Bronchial epithelial cell (primary cell): Measurements from ENCODE around the gene LIPC. TPM values are rescaled to one million over a fixed set of nuclear protein-coding genes. Genes with fewer than 3 reads are reported as not detected.

Experiments used
- DNase-seq: peaks from one replicate; pipeline ENCODE4 v3.0.0-alpha.2; 2010; ENCODE audit warnings: low read depth
- FAIRE-seq: peaks from 2 replicates; lab custom pipeline; 2011; peaks lifted over from hg19 to GRCh38; lab: Jason Lieb, UNC
- H3K27me3 ChIP-seq: 2 replicates; pipeline ENCODE4 v1.5.1; 2011; ENCODE audit warnings: low read length; ENCODE audit not compliant: control insufficient read depth, insufficient read depth
- H3K36me3 ChIP-seq: 2 replicates; pipeline ENCODE4 v1.5.1; 2011; ENCODE audit warnings: low read length; ENCODE audit not compliant: control insufficient read depth, insufficient read depth
- H3K4me3 ChIP-seq: 2 replicates; pipeline ENCODE4 v1.5.1; 2011; ENCODE audit warnings: mild to moderate bottlenecking, low read depth, low read length, control low read depth
- total RNA-seq: library from RNA; depleted of rRNA; stranded (reverse); fragments of >200 nt; gene quantifications from 2 replicates; pipeline ENCODE4 v1.2.1, GENCODE V29; 2014
- TF ChIP-seq, protein P1 (sequence below): IDR thresholded peaks from 2 replicates; pipeline ENCODE4 v1.5.1; 2011; ENCODE audit warnings: mild to moderate bottlenecking, moderate library complexity, low read length, control low read depth, inconsistent platforms; ENCODE audit not compliant: insufficient read depth, severe bottlenecking

Gene LIPC
- total RNA-seq, 1 donor from 2014 or later: 0.26 TPM

- H3K27me3 ChIP-seq: no peaks in the 10 kb centered on the region
- H3K36me3 ChIP-seq: no peaks in the 10 kb centered on the region
- no peak overlapping the region for H3K4me3 ChIP-seq
- DNase-seq: no peak
- TF ChIP-seq, protein P1, sequence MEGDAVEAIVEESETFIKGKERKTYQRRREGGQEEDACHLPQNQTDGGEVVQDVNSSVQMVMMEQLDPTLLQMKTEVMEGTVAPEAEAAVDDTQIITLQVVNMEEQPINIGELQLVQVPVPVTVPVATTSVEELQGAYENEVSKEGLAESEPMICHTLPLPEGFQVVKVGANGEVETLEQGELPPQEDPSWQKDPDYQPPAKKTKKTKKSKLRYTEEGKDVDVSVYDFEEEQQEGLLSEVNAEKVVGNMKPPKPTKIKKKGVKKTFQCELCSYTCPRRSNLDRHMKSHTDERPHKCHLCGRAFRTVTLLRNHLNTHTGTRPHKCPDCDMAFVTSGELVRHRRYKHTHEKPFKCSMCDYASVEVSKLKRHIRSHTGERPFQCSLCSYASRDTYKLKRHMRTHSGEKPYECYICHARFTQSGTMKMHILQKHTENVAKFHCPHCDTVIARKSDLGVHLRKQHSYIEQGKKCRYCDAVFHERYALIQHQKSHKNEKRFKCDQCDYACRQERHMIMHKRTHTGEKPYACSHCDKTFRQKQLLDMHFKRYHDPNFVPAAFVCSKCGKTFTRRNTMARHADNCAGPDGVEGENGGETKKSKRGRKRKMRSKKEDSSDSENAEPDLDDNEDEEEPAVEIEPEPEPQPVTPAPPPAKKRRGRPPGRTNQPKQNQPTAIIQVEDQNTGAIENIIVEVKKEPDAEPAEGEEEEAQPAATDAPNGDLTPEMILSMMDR: no peak
- no peak for FAIRE-seq
These were observed 128.3 kb downstream of the LIPC start for GRCh38 chr15:58559904-58560588.

GRCh38 chr15:58561321-58561720 is 129.5 kb downstream of the LIPC start:
- no peaks in the 10 kb centered on the region for H3K36me3 ChIP-seq
- TF ChIP-seq, protein P1: no peak
- no peak for DNase-seq
- no peak overlapping the region for H3K4me3 ChIP-seq
- H3K27me3 ChIP-seq: no peaks in the 10 kb centered on the region
- no peak for FAIRE-seq

- Histone ChIP-seq H3K4me3 (no peak overlapping the region), H3K27me3 (no peaks in the 10 kb centered on the region), H3K36me3 (no peaks in the 10 kb centered on the region)
- no peak for FAIRE-seq
- DNase-seq: no peak
- TF ChIP-seq, protein P1: no peak
These were observed 130.3 kb downstream of the LIPC start for GRCh38 chr15:58562135-58562534.

DNA sequence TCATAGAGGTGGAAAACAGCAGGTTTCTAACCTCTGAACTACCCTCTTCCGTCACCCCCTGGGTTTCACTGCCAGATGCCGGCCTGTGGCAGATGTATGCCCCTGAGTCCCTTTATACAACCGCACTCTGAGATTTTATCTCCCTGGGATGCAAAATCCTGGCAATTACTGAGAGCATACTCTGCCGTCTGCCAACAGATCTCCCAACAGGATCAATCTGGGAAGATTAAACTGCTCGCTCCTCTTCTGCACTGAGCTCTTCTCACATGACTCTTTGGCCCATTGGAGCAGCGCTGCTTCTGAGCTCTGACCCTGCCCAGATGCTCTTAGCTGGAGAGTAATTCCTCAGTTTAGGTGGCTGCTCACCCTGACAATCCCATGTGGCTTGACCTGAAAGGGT is 133.2 kb downstream of the LIPC start:
- no peak for DNase-seq
- H3K27me3 ChIP-seq: no peaks in the 10 kb centered on the region
- TF ChIP-seq, protein P1: no peak
- H3K4me3 ChIP-seq: no peak overlapping the region
- no peak for FAIRE-seq
- H3K36me3 ChIP-seq: no peaks in the 10 kb centered on the region

DNA sequence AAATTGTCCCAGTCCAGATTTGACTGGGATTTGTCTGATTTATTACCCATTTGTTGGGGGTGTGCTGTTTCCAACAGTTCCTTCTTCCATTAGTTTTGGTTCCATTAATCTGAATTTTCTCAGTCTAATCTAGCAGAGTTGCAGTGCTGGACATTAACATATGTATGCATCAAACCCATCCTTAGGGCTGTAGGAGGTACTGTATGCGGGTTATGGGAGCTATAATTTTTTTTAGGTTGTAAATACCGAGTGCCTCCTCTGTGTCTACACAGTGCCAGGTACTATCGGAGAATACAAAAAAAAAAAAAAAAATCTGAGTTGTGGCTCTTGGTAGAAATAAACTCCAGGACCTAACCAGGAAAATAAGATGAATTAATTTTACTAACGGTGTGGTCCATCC is 133.8 kb downstream of the LIPC start:
- no peak for FAIRE-seq
- no peaks in the 10 kb centered on the region for H3K27me3 ChIP-seq
- H3K36me3 ChIP-seq: no peaks in the 10 kb centered on the region
- no peak for DNase-seq
- H3K4me3 ChIP-seq: no peak overlapping the region
- TF ChIP-seq, protein P1: no peak

- Histone ChIP-seq H3K4me3 (no peak overlapping the region), H3K36me3 (no peaks in the 10 kb centered on the region), H3K27me3 (no peaks in the 10 kb centered on the region)
- DNase-seq (peak; percentile 56), FAIRE-seq (no peak)
- TF ChIP-seq, protein P1: no peak
These were observed 134.2 kb downstream of the LIPC start for GRCh38 chr15:58566029-58566428.
